Measurements from ENCODE around the gene PCSK6. TPM values are rescaled to one million over a fixed set of nuclear protein-coding genes. Genes with fewer than 3 reads are reported as not detected.

PCSK6 gene
- total and polyA plus RNA-seq, 2 of the 8 experiments (the other 6 are each of a cell fraction or from before 2014, with no cell fraction given) = 1.9 to 4.0 TPM

DNA sequence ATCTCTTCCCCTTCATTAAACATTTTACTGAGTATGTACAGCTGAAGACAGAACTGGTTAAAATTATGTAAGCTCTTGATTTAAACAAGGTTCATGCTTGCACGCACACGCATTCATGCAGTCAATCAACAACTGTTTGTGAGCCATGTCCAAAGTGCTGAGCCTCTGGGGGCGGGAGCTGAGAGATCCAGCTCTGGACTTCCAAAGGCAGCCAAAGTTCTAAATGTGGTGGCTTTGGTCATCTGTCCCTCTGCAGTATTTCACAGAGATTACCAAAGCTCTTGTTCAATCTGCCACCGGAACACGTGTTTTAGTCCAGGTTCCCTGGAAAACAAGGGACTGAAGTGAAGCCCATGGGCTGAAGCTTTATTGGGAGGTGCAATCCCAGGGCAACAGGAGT is 142.1 kb downstream of the PCSK6 start:
- H4K20me1 ChIP-seq (replicated peaks in 1 of 2; ENCODE audit: control insufficient read depth in 1 of 2, insufficient read depth in 2 of 2, low read length in 2 of 2) = no peaks in the 10 kb centered on the region
- 0 out of 4 replicates have a peak overlapping the region, but pooled peaks of 1 of the 2 experiments have one; percentile 8 for H3K4me2 ChIP-seq (ENCODE audit: insufficient read depth in 1 of 2, low read depth in 2 of 2, low read length in 2 of 2)
- FAIRE-seq = no peak
- H3K56ac ChIP-seq (replicated peaks; ENCODE audit: insufficient read length, low read depth, low read length) = no peak overlapping the region
- peaks cover 0 to 6% (median 3%) of the 10 kb centered on the region in 4 experiments; a peak in 4 of 7 replicates for H3K4me1 ChIP-seq (replicated peaks in 1 of 4; ENCODE audit: control insufficient read depth in 3 of 4, insufficient read depth in 4 of 4, low read length in 3 of 4)
- H3K27me3 ChIP-seq (replicated peaks in 1 of 4; ENCODE audit: control insufficient read depth in 3 of 4, extremely low read depth in 1 of 4, insufficient read depth in 3 of 4, low read length in 3 of 4) = peaks cover 0 to 3% (median 0%) of the 10 kb centered on the region in 4 experiments; a peak in 1 of 7 replicates
- no peaks in the 10 kb centered on the region for H3K79me1 ChIP-seq (ENCODE audit: low read depth, low read length)
- no peak overlapping the region for H3K4ac ChIP-seq (replicated peaks; ENCODE audit: insufficient read length, low read depth, low read length)
- no peaks in the 10 kb centered on the region for H3K23me2 ChIP-seq (ENCODE audit: low read depth, low read length)
- 71% methylated on average over 5 of the region's 5 CpGs; no CpG with 5 or more reads in 1 of the 2 experiments for WGBS, 2 experiments (ENCODE audit: extremely low coverage in 1 of 2, insufficient coverage in 1 of 2, insufficient read length in 1 of 2, insufficient replicate concordance in 2 of 2, low coverage in 1 of 2, low lambda C conversion rate in 2 of 2, missing lambda C conversion rate in 1 of 2)
- no peak overlapping the region for H3K4me3 ChIP-seq (ENCODE audit: extremely low read depth in 1 of 4, insufficient read depth in 2 of 4, low read depth in 3 of 4, low read length in 4 of 4)
- H2AK5ac ChIP-seq (ENCODE audit: low read depth, low read length) = no peak overlapping the region
- no peak overlapping the region for H3K18ac ChIP-seq (ENCODE audit: extremely low read depth, low read length)
- H2BK12ac ChIP-seq (ENCODE audit: low read depth, low read length) = peak overlapping the region; percentile 68; the same call in 1 of the 2 replicates
- no peak overlapping the region for H2BK5ac ChIP-seq (ENCODE audit: low read depth, low read length)
- H2BK20ac ChIP-seq (ENCODE audit: low read length) = 0 out of 2 replicates have a peak overlapping the region, but pooled peaks have one; percentile 13
- no peak overlapping the region for H3K27ac ChIP-seq (ENCODE audit: low read depth, low read length)
- peaks cover 0 to 2% of the 10 kb centered on the region in 2 experiments; a peak in 1 of 4 replicates for H3K9me3 ChIP-seq (ENCODE audit: insufficient read depth in 2 of 2, low read depth in 1 of 2, low read length in 1 of 2)
- DNase-seq (ENCODE audit: low read depth in 1 of 2, low spot score in 2 of 2) = no peak
- ChIA-PET CTCF (ENCODE audit: partially characterized antibody) (interaction anchor here (0.7 to 2.4 kb wide), 6 partner anchors 10 to 293 kb away, joined by 3 to 7 read pairs (median 4); no protein-coding TSS in a partner anchor), POLR2A (ENCODE audit: partially characterized antibody) (no interaction called here)
- H3K79me2 ChIP-seq (ENCODE audit: control insufficient read depth in 1 of 2, insufficient read depth in 2 of 2, low read length in 2 of 2) = no peaks in the 10 kb centered on the region
- H2AFZ ChIP-seq (ENCODE audit: low read length) = peak overlapping the region; percentile 87
- no peak overlapping the region for H3K14ac ChIP-seq (ENCODE audit: insufficient read length)
- no peak overlapping the region for H3K23ac ChIP-seq (ENCODE audit: insufficient read length)
- no peaks in the 10 kb centered on the region for H3K36me3 ChIP-seq (ENCODE audit: control insufficient read depth in 2 of 4, insufficient read depth in 4 of 4, low read length in 3 of 4)
- TF ChIP-seq NANOG (IDR thresholded peaks at IDR 0.05; ENCODE audit: insufficient read depth, low read depth, low read length, poor library complexity, severe bottlenecking) (no peak), SUZ12 (IDR thresholded peaks at IDR 0.05; ENCODE audit: low read length) (no peak), FOSL1 (IDR thresholded peaks at IDR 0.05; ENCODE audit: insufficient read depth, low read depth, low read length) (no peak), SIX5 (IDR thresholded peaks at IDR 0.05; ENCODE audit: low read depth, low read length) (no peak), TAF7 (optimal IDR thresholded peaks at IDR 0.05; ENCODE audit: borderline replicate concordance, low read depth, low read length) (no peak), KDM5A (IDR thresholded peaks at IDR 0.05; ENCODE audit: low read length) (no peak), SAP30 (IDR thresholded peaks at IDR 0.05; ENCODE audit: insufficient read depth, insufficient replicate concordance, low read length) (no peak)
- TF ChIP-seq, protein P1, sequence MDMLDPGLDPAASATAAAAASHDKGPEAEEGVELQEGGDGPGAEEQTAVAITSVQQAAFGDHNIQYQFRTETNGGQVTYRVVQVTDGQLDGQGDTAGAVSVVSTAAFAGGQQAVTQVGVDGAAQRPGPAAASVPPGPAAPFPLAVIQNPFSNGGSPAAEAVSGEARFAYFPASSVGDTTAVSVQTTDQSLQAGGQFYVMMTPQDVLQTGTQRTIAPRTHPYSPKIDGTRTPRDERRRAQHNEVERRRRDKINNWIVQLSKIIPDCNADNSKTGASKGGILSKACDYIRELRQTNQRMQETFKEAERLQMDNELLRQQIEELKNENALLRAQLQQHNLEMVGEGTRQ (IDR thresholded peaks at IDR 0.05; ENCODE audit: low read length) = no peak
- no peak overlapping the region for H4K5ac ChIP-seq (ENCODE audit: insufficient read length, low read depth, low read length)
- no peak overlapping the region for H4K8ac ChIP-seq (ENCODE audit: extremely low read depth, insufficient read depth, low read length)
- H2BK120ac ChIP-seq (replicated peaks; ENCODE audit: low read depth, low read length) = no peak overlapping the region
- H2BK15ac ChIP-seq (ENCODE audit: low read length) = no peak overlapping the region
- no peak overlapping the region for H3K9ac ChIP-seq (replicated peaks in 1 of 4; ENCODE audit: extremely low read depth in 1 of 4, low read depth in 3 of 4, low read length in 3 of 4)
- H4K91ac ChIP-seq (replicated peaks; ENCODE audit: insufficient read length, low read length) = no peak overlapping the region

Data from H1 (cell line).